Liver (tissue), 9 donors: ENCODE measurements around the gene KDM4C. TPM values are rescaled to one million over a fixed set of nuclear protein-coding genes. Genes with fewer than 3 reads are reported as not detected.

Experiments
- DNase-seq: peaks from one replicate; pipeline ENCODE4 v3.0.0-alpha.2; 2017; ENCODE audit warnings: low spot score
- H3K27ac ChIP-seq, 2 donors: one replicate each; pipeline ENCODE4 v1.7.0; 2013; ENCODE audit warnings: inconsistent platforms in 2 of 2, low read length in 2 of 2, control low read depth in 1 of 2, low read depth in 1 of 2, mild to moderate bottlenecking in 1 of 2
- H3K27me3 ChIP-seq, 4 donors: one replicate each; pipeline versions ENCODE4 v1.6.1 to v1.7.0; 2013; ENCODE audit warnings: low read length in 3 of 4, inconsistent platforms in 1 of 4, mild to moderate bottlenecking in 1 of 4, moderate library complexity in 1 of 4; ENCODE audit not compliant: control insufficient read depth in 4 of 4, insufficient read depth in 4 of 4
- H3K36me3 ChIP-seq, 4 donors: one replicate each; pipeline versions ENCODE4 v1.6.1 to v1.7.0; 2013; ENCODE audit warnings: low read length in 3 of 4, mild to moderate bottlenecking in 3 of 4, low read depth in 1 of 4, moderate library complexity in 1 of 4; ENCODE audit not compliant: control insufficient read depth in 4 of 4, insufficient read depth in 3 of 4
- H3K4me1 ChIP-seq, 4 donors: one replicate each; pipeline versions ENCODE4 v1.6.1 to v1.7.0; 2013; ENCODE audit warnings: low read length in 3 of 4, mild to moderate bottlenecking in 3 of 4, moderate library complexity in 1 of 4; ENCODE audit not compliant: control insufficient read depth in 4 of 4, insufficient read depth in 4 of 4
- H3K4me3 ChIP-seq, 3 donors: one replicate each; pipeline versions ENCODE4 v1.6.1 to v1.7.0; 2013; ENCODE audit warnings: low read length in 3 of 3, control low read depth in 1 of 3, low read depth in 1 of 3, mild to moderate bottlenecking in 1 of 3
- H3K9ac ChIP-seq, 2 donors: one replicate each; pipeline ENCODE4 v1.7.0; 2013; ENCODE audit warnings: low read length in 2 of 2, mild to moderate bottlenecking in 2 of 2, moderate library complexity in 2 of 2, control low read depth in 1 of 2, low read depth in 1 of 2
- H3K9me3 ChIP-seq, 4 donors: one replicate each; pipeline versions ENCODE4 v1.6.1 to v1.7.0; 2013; ENCODE audit warnings: low read length in 3 of 4; ENCODE audit not compliant: control insufficient read depth in 4 of 4
- EGR1 ChIP-seq, 2 donors: IDR thresholded peaks; 2 replicates each; pipeline ENCODE4 v1.6.1; 2016 to 2018; ENCODE audit warnings: antibody characterized with exemption in 2 of 2, low read depth in 2 of 2
- FOXA1 ChIP-seq: IDR thresholded peaks from 2 replicates; pipeline ENCODE4 v1.6.1; 2016; ENCODE audit warnings: antibody characterized with exemption
- FOXA2 ChIP-seq: IDR thresholded peaks from 2 replicates; pipeline ENCODE4 v1.6.1; 2016; ENCODE audit warnings: antibody characterized with exemption
- GABPA ChIP-seq, 2 donors: IDR thresholded peaks in 1 of 2; conservative IDR thresholded peaks in 1 of 2; 2 replicates each; pipeline ENCODE4 v1.6.1; 2016; ENCODE audit warnings: antibody characterized with exemption in 2 of 2, mild to moderate bottlenecking in 1 of 2, moderate library complexity in 1 of 2
- HNF4A ChIP-seq, 2 donors: conservative IDR thresholded peaks; 2 replicates each; pipeline ENCODE4 v1.6.1; 2016; ENCODE audit warnings: antibody characterized with exemption in 2 of 2, mild to moderate bottlenecking in 2 of 2
- HNF4G ChIP-seq: IDR thresholded peaks from 2 replicates; pipeline ENCODE4 v1.6.1; 2016; ENCODE audit warnings: antibody characterized with exemption
- JUND ChIP-seq, 2 donors: IDR thresholded peaks; 2 replicates each; pipeline ENCODE4 v1.6.1; 2016; ENCODE audit warnings: antibody characterized with exemption in 2 of 2
- MAX ChIP-seq: IDR thresholded peaks from 2 replicates; pipeline ENCODE4 v1.6.1; 2016; ENCODE audit warnings: antibody characterized with exemption
- NR2F2 ChIP-seq: IDR thresholded peaks from 2 replicates; pipeline ENCODE4 v1.6.1; 2016; ENCODE audit warnings: antibody characterized with exemption
- RAD21 ChIP-seq, 2 donors: IDR thresholded peaks; 2 replicates each; pipeline ENCODE4 v1.6.1; 2016; ENCODE audit warnings: antibody characterized with exemption in 2 of 2, mild to moderate bottlenecking in 2 of 2
- RXRA ChIP-seq, 2 donors: IDR thresholded peaks; 2 replicates each; pipeline ENCODE4 v1.6.1; 2017 to 2018; ENCODE audit warnings: antibody characterized with exemption in 2 of 2, mild to moderate bottlenecking in 1 of 2
- SP1 ChIP-seq: IDR thresholded peaks from 2 replicates; pipeline ENCODE4 v1.6.1; 2018; ENCODE audit warnings: antibody characterized with exemption, mild to moderate bottlenecking
- YY1 ChIP-seq: IDR thresholded peaks from 2 replicates; pipeline ENCODE4 v1.6.1; 2016; ENCODE audit warnings: antibody characterized with exemption, mild to moderate bottlenecking
- ZBTB33 ChIP-seq: IDR thresholded peaks from 2 replicates; pipeline ENCODE4 v1.6.1; 2016; ENCODE audit warnings: antibody characterized with exemption
- WGBS: extraction: QIAGEN DNeasy Blood & Tissue Kit; methylation state at CpG from one replicate; pipeline ENCODE4 v1.1.7; 2013; 5-methylcytosine and 5-hydroxymethylcytosine counted together
- polyA plus RNA-seq, 2 donors: library from polyadenylated mRNA; stranded (reverse) in 1 of 2; unstranded in 1 of 2; fragments of 200-250 nt in 1 of 2; fragments of >200 nt in 1 of 2; fragmentation: Nextera tagmentation in 1 of 2; extraction: Ambion mirVana in 1 of 2; gene quantifications; one replicate each; pipeline versions ENCODE4 v1.2.1 to v1.2.3, GENCODE V29; 2013 to 2015
- total RNA-seq, 2 donors: library from RNA; depleted of rRNA; stranded (reverse); fragments of >200 nt; gene quantifications; one replicate each; pipeline ENCODE4 v1.2.3, GENCODE V29; 2014
- TF ChIP-seq, protein P1 (sequence below): IDR thresholded peaks from 2 replicates; pipeline ENCODE4 v1.6.1; 2016; ENCODE audit warnings: antibody characterized with exemption, mild to moderate bottlenecking
- donor health status: healthy.
- donor health status: healthy.
- donor health status: healthy.
- donor health status: healthy.
- donor health status: healthy.

KDM4C gene
- total and polyA plus RNA-seq, 4 donors, result 4.3 to 40.2 (median 24.0) TPM

DNA sequence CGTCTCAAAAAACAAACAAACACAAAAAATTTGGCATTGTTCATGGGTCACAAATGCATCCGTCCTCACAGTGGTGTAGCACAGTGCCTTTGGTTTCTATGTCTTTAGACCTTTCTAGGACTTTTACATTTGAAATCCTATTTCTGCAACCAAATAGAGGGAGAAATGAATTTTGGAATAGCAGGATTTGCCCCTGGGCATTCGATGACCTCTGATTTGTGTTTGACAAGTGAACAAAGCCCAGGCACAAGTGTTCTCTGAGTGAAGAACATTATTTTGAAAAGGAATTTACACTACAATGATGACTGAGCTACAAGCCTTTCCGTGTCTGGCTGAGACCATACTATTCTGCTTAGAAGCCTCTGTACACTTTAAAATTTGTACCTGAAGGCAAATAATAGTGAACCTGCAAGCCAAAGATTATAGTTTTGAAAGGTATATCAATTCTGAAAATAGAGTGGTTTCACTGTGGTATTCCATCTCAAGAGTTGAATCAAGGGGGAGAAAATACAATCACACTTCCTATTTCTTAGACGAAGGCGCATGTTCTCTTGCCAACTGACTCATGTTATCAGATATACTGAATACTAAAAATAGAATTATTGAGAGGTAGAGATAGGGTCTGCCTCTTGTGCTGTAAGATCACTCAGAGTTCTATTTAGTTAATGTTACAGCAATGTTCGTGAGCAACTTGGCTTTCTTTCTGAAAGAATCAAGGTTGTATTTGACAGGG lies 297.6 kb downstream of the KDM4C start (continued):
- no peak for TF ChIP-seq YY1
- TF ChIP-seq HNF4A (conservative IDR thresholded peaks at IDR 0.05), result no peak

DNA sequence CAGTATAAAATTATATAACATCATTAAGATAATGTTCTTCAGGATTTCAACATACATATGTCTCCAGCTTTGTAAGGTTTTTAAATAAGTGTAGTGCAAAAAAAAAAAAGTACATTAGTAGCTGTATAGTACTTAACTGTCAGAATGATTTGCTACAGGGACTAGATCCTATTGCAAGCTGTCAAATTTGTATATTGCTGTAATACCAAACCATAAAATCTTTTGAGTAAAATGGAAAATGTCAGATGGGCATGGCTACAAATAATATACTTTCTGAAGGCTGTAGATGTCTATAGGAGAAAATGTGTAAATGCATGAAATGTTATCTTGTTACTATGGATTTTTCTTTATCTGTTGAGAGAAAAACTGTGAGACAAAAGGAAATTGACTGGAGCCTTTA lies 298.5 kb downstream of the KDM4C start:
- no peak for TF ChIP-seq JUND (IDR thresholded peaks at IDR 0.05)
- no peak for TF ChIP-seq SP1
- TF ChIP-seq, protein P1, sequence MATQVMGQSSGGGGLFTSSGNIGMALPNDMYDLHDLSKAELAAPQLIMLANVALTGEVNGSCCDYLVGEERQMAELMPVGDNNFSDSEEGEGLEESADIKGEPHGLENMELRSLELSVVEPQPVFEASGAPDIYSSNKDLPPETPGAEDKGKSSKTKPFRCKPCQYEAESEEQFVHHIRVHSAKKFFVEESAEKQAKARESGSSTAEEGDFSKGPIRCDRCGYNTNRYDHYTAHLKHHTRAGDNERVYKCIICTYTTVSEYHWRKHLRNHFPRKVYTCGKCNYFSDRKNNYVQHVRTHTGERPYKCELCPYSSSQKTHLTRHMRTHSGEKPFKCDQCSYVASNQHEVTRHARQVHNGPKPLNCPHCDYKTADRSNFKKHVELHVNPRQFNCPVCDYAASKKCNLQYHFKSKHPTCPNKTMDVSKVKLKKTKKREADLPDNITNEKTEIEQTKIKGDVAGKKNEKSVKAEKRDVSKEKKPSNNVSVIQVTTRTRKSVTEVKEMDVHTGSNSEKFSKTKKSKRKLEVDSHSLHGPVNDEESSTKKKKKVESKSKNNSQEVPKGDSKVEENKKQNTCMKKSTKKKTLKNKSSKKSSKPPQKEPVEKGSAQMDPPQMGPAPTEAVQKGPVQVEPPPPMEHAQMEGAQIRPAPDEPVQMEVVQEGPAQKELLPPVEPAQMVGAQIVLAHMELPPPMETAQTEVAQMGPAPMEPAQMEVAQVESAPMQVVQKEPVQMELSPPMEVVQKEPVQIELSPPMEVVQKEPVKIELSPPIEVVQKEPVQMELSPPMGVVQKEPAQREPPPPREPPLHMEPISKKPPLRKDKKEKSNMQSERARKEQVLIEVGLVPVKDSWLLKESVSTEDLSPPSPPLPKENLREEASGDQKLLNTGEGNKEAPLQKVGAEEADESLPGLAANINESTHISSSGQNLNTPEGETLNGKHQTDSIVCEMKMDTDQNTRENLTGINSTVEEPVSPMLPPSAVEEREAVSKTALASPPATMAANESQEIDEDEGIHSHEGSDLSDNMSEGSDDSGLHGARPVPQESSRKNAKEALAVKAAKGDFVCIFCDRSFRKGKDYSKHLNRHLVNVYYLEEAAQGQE, result no peak
- TF ChIP-seq YY1, result no peak
- no peak for TF ChIP-seq MAX
- no peak for TF ChIP-seq FOXA1
- no peak for TF ChIP-seq EGR1 (IDR thresholded peaks at IDR 0.05; ENCODE audit: low read depth in 2 of 2)
- TF ChIP-seq ZBTB33, result no peak
- TF ChIP-seq HNF4A (conservative IDR thresholded peaks at IDR 0.05), result no peak
- TF ChIP-seq GABPA (IDR thresholded peaks at IDR 0.05 in 1 of 2, conservative IDR thresholded peaks at IDR 0.05 in 1 of 2), result no peak
- TF ChIP-seq FOXA2, result no peak
- Histone ChIP-seq H3K36me3 (peaks cover 1 to 3% (median 2%) of the 10 kb centered on the region in 4 donors), H3K4me3 (no peak overlapping the region), H3K4me1 (no peaks in the 10 kb centered on the region), H3K27ac (no peak overlapping the region), H3K9ac (no peak overlapping the region), H3K9me3 (no peaks in the 10 kb centered on the region), H3K27me3 (no peaks in the 10 kb centered on the region)
- no peak for DNase-seq

GRCh38 chr9:7058473-7058872 lies 300.7 kb downstream of the KDM4C start:
- no peaks in the 10 kb centered on the region for H3K9me3 ChIP-seq
- no peak overlapping the region for H3K9ac ChIP-seq
- 90% methylated on average over 3 of the region's 3 CpGs for WGBS
- peaks cover 0 to 3% (median 1%) of the 10 kb centered on the region in 4 donors for H3K36me3 ChIP-seq
- no peak overlapping the region for H3K4me3 ChIP-seq
- no peak for DNase-seq
- no peak for TF ChIP-seq RAD21 (IDR thresholded peaks at IDR 0.05)
- no peak for TF ChIP-seq GABPA (IDR thresholded peaks at IDR 0.05 in 1 of 2, conservative IDR thresholded peaks at IDR 0.05 in 1 of 2)
- TF ChIP-seq RXRA (IDR thresholded peaks at IDR 0.05), result no peak
- no peak for TF ChIP-seq JUND (IDR thresholded peaks at IDR 0.05)
- TF ChIP-seq MAX, result no peak
- no peak for TF ChIP-seq NR2F2
- TF ChIP-seq HNF4G, result no peak
- no peaks in the 10 kb centered on the region for H3K27me3 ChIP-seq
- H3K27ac ChIP-seq, result no peak overlapping the region
- no peaks in the 10 kb centered on the region for H3K4me1 ChIP-seq
